Nephron progenitor cell (in vitro differentiated cells): ENCODE data around the gene DGLUCY.

Experiments
- DNase-seq: peaks from one replicate; pipeline ENCODE4 v3.0.0; 2021
- H3K27ac Mint-ChIP-seq: 2 replicates; pipeline ENCODE4 v1.8.0; 2021; ENCODE audit warnings: mild to moderate bottlenecking, moderate library complexity, mixed read lengths
- H3K27me3 Mint-ChIP-seq: 2 replicates; pipeline ENCODE4 v1.8.0; 2021; ENCODE audit warnings: mild to moderate bottlenecking, low read depth, mixed read lengths; ENCODE audit not compliant: poor library complexity
- H3K36me3 Mint-ChIP-seq: 2 replicates; pipeline ENCODE4 v1.8.0; 2021; ENCODE audit warnings: low read depth, mixed read lengths
- H3K4me1 Mint-ChIP-seq: 2 replicates; pipeline ENCODE4 v1.8.0; 2021; ENCODE audit warnings: mixed read lengths
- H3K4me3 Mint-ChIP-seq: 2 replicates; pipeline ENCODE4 v1.8.0; 2021; ENCODE audit warnings: mild to moderate bottlenecking, moderate library complexity, mixed read lengths
- H3K9me3 Mint-ChIP-seq: 2 replicates; pipeline ENCODE4 v1.8.0; 2021; ENCODE audit warnings: mild to moderate bottlenecking, moderate library complexity, mixed read lengths
- CTCF ChIP-seq: fragments of 200-600 bp; sonication (generic); IDR thresholded peaks from 2 replicates; pipeline ENCODE4 v1.5.0; 2021; ENCODE audit warnings: antibody characterized with exemption

The DGLUCY gene

GRCh38 chr14:91258876-91259275 lies 145.0 kb downstream of the DGLUCY start:
- Mint-ChIP-seq H3K9me3 (peaks cover 3% of the 10 kb centered on the region), H3K4me1 (peaks cover 23% of the 10 kb centered on the region), H3K4me3 (no peak overlapping the region), H3K36me3 (no peaks in the 10 kb centered on the region), H3K27me3 (peaks cover 63% of the 10 kb centered on the region), H3K27ac (peak overlapping the region; percentile 53)
- TF ChIP-seq CTCF: no peak
- DNase-seq: no peak

DNA sequence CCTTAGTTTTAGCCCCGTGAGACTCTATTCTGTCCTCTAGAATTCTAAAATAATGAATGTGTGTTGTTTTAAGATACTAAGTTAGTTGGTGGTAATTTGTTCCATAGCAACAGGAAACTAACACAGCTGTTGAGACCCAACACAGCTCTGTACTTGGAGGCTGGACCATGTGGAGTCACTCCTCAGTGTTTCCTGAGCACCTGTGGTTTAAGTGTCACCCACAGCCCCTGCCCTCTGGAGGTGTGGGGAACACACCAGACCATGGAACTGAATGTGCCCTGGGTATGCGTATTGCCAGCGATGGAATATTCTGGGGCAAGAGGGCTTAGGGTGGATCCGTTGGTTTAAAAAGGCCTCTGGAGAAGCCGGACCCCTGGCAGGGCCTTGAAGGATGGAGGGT lies 147.2 kb downstream of the DGLUCY start:
- H3K27me3 Mint-ChIP-seq: peaks cover 63% of the 10 kb centered on the region
- no peak for DNase-seq
- peaks cover 3% of the 10 kb centered on the region for H3K9me3 Mint-ChIP-seq
- H3K36me3 Mint-ChIP-seq: no peaks in the 10 kb centered on the region
- H3K4me1 Mint-ChIP-seq: peaks cover 30% of the 10 kb centered on the region
- no peak for TF ChIP-seq CTCF
- no peak overlapping the region for H3K4me3 Mint-ChIP-seq
- no peak overlapping the region for H3K27ac Mint-ChIP-seq

- H3K27me3 Mint-ChIP-seq: peaks cover 63% of the 10 kb centered on the region
Observed at GRCh38 chr14:91261986-91262549, 148.2 kb downstream of the DGLUCY start.

DNA sequence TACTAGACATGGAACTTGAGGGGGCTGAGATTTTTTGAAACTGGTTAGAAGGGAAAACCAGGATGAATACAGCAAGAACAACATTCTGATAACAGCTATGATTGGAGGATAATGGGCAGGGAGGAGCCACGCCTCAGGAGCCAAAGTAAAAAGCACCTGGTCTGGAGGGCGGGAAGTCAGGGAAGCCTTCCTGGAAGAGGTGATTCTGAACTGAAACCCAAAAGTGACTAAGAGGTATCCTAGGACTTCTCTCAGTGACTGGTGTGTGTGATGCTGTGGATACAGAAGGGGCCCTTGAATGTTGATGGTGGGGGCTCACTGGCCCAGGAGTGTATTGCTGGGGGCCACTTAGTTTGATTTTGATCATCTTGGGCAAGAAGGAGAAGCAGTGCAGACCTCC lies 149.5 kb downstream of the DGLUCY start:
- no peak for DNase-seq
- Mint-ChIP-seq H3K4me3 (peak overlapping the region; percentile 71), H3K9me3 (peaks cover 3% of the 10 kb centered on the region), H3K27me3 (peaks cover 61% of the 10 kb centered on the region), H3K27ac (no peak overlapping the region), H3K36me3 (peaks cover 7% of the 10 kb centered on the region), H3K4me1 (peaks cover 21% of the 10 kb centered on the region)
- TF ChIP-seq CTCF: no peak

More at GRCh38 chr14:91261986-91262549, 148.2 kb downstream of the DGLUCY start:
- Mint-ChIP-seq H3K4me3 (no peak overlapping the region), H3K4me1 (peaks cover 30% of the 10 kb centered on the region), H3K9me3 (peaks cover 3% of the 10 kb centered on the region), H3K36me3 (no peaks in the 10 kb centered on the region), H3K27ac (no peak overlapping the region)
- no peak for TF ChIP-seq CTCF
- no peak for DNase-seq

DNA sequence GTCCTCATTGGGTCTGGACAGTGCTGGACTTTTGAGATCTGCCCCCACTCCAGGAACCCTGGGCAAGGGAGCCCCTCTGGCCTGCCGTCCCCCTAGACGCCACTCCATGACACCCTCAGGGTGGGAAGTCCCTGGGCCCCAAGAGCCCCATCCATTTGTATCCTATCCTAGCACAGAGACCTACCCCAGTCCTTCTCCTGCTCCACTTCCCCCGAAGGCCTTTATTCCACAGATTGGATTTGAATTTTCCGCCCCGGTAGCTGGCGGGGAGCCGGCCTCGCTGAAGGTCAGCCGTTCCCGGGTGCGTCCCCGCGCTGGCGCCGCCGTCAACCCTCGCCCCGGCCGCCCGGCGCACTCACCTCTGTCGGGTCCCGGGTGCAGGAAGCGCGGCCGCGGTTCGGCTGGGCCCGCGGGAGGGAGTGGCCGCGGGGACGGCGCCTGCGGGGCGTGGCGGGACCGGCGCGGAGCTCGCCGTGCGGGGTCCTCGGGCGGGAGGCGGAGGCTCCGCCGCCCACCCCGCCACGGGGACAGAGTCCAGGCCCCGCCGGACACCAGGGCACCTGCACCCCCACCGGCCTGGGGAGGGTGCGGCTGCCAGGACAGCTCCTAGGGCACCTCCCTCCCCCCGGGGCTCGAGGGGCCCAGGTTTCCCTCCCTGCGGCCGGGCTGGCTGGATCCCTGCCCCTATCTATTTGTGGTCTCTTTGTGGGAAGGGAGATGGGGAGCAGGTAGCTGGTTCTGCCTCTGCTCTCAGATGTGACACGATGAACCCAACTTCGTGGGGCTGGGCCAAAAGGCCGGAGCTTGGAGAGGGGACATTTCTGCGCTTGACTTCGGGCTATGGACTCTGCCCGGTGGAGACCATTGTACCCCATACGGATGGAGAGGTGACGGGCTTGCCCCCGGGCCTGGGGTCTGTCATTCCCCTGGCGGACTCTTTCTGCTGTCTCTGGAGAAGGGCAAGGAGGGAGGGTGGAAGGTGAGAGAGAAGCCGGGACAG lies 150.6 kb downstream of the DGLUCY start:
- peaks cover 3% of the 10 kb centered on the region for H3K9me3 Mint-ChIP-seq
- TF ChIP-seq CTCF: no peak
- peaks cover 60% of the 10 kb centered on the region for H3K27me3 Mint-ChIP-seq
- peak; percentile 55 for DNase-seq
- H3K4me3 Mint-ChIP-seq: peak overlapping the region; percentile 76
- H3K27ac Mint-ChIP-seq: no peak overlapping the region
- peaks cover 22% of the 10 kb centered on the region for H3K4me1 Mint-ChIP-seq
- H3K36me3 Mint-ChIP-seq: peaks cover 11% of the 10 kb centered on the region
